Activated CD8-positive, alpha-beta T cell treated with anti-CD3 and anti-CD28 coated beads for 36 hours (primary cell): ENCODE measurements around the gene DOCK2. TPM values are rescaled to one million over a fixed set of nuclear protein-coding genes. Genes with fewer than 3 reads are reported as not detected.
"Not testable (repeated sequence)": the region's sequence is repeated elsewhere in the genome, so short reads cannot be mapped to it uniquely, and the experiment has no call there.

ENCODE experiments used
- ATAC-seq: fragments of 200-7000 bp; cut with Tn5 transposase; one replicate; pipeline ENCODE4 v1.10.0; 2021; ENCODE audit warnings: mild to moderate bottlenecking, moderate library complexity
- CTCF ChIA-PET: fragments of 350-600 bp; sonication (Branson Sonifier 250); formaldehyde crosslinking; loops from one replicate; lab custom pipeline; 2021; ENCODE audit warnings: antibody characterized with exemption; lab: Charles Lee
- POLR2A ChIA-PET: fragments of 350-600 bp; sonication (Branson Sonifier 250); formaldehyde crosslinking; loops from one replicate; lab custom pipeline; 2021; ENCODE audit warnings: antibody characterized with exemption; lab: Charles Lee
- DNase-seq: peaks from one replicate; pipeline ENCODE4 v3.0.0-alpha.2; 2020
- H3K27ac Mint-ChIP-seq: one replicate; pipeline ENCODE4 v1.8.0; 2021; ENCODE audit warnings: mild to moderate bottlenecking, mixed read lengths
- H3K27me3 Mint-ChIP-seq: one replicate; pipeline ENCODE4 v1.8.0; 2021; ENCODE audit warnings: mixed read lengths
- H3K36me3 Mint-ChIP-seq: one replicate; pipeline ENCODE4 v1.8.0; 2021; ENCODE audit warnings: low read depth, mixed read lengths
- H3K4me1 Mint-ChIP-seq: one replicate; pipeline ENCODE4 v1.8.0; 2021; ENCODE audit warnings: low read depth, mixed read lengths
- H3K4me3 Mint-ChIP-seq: one replicate; pipeline ENCODE4 v1.8.0; 2021; ENCODE audit warnings: mild to moderate bottlenecking, moderate library complexity, mixed read lengths
- H3K9me3 Mint-ChIP-seq: one replicate; pipeline ENCODE4 v1.8.0; 2021; ENCODE audit warnings: mixed read lengths
- CTCF ChIP-seq: fragments of 200-600 bp; IDR thresholded peaks from one replicate; pipeline ENCODE4 v1.8.0; 2022; ENCODE audit warnings: antibody characterized with exemption, mild to moderate bottlenecking
- intact Hi-C: fragments of 100-400 bp; cut with micrococcal nuclease; formaldehyde crosslinking; loops from one replicate; pipeline ENCODE4 v1.10.0; 2022
- total RNA-seq, 2 experiments: library from RNA; stranded (reverse); gene quantifications; one replicate each; pipeline ENCODE4 v1.2.3, GENCODE V29; 2021

Gene DOCK2
- total RNA-seq, 2 experiments from 2014 or later = 180 to 181 TPM

GRCh38 chr5:169609716-169610115 is 27.4 kb upstream of the DOCK2 start:
- Mint-ChIP-seq H3K4me3 (no peak overlapping the region), H3K4me1 (no peaks in the 10 kb centered on the region), H3K27me3 (peaks cover 8% of the 10 kb centered on the region), H3K27ac (no peak overlapping the region), H3K36me3 (peaks cover 9% of the 10 kb centered on the region), H3K9me3 (peaks cover 12% of the 10 kb centered on the region)
- no peak for TF ChIP-seq CTCF
- ATAC-seq (no peak), DNase-seq (no peak)
- ChIA-PET CTCF (no interaction called here), POLR2A (no interaction called here)
- intact Hi-C loops = no loop called here

GRCh38 chr5:169610606-169611005 is 26.5 kb upstream of the DOCK2 start:
- no peak for ATAC-seq
- ChIA-PET CTCF (interaction anchor here (0.7 kb wide), 1 partner anchor 60 kb away, joined by 4 read pairs; no protein-coding TSS in a partner anchor), POLR2A (interaction anchor here (0.6 kb wide), 1 partner anchor 38 kb away, joined by 3 read pairs; no protein-coding TSS in a partner anchor)
- Mint-ChIP-seq H3K4me3 (no peak overlapping the region), H3K27ac (no peak overlapping the region), H3K36me3 (peaks cover 5% of the 10 kb centered on the region), H3K27me3 (peaks cover 8% of the 10 kb centered on the region), H3K4me1 (no peaks in the 10 kb centered on the region), H3K9me3 (peaks cover 12% of the 10 kb centered on the region)
- DNase-seq = no peak
- intact Hi-C loops = no loop called here
- no peak for TF ChIP-seq CTCF

- H3K27me3 Mint-ChIP-seq = peaks cover 10% of the 10 kb centered on the region
- no peaks in the 10 kb centered on the region for H3K36me3 Mint-ChIP-seq
- H3K27ac Mint-ChIP-seq = no peak overlapping the region
- peaks cover 10% of the 10 kb centered on the region for H3K9me3 Mint-ChIP-seq
- CTCF ChIA-PET = no interaction called here
- no peak for TF ChIP-seq CTCF
- no peak for DNase-seq
- no peak for ATAC-seq
- H3K4me1 Mint-ChIP-seq = no peaks in the 10 kb centered on the region
- no peak overlapping the region for H3K4me3 Mint-ChIP-seq
- intact Hi-C loops = no loop called here
- POLR2A ChIA-PET = interaction anchor here (0.7 kb wide), 1 partner anchor 21 kb away, joined by 3 read pairs; no protein-coding TSS in a partner anchor
These were observed 21.5 kb upstream of the DOCK2 start for GRCh38 chr5:169615561-169615960.

DNA sequence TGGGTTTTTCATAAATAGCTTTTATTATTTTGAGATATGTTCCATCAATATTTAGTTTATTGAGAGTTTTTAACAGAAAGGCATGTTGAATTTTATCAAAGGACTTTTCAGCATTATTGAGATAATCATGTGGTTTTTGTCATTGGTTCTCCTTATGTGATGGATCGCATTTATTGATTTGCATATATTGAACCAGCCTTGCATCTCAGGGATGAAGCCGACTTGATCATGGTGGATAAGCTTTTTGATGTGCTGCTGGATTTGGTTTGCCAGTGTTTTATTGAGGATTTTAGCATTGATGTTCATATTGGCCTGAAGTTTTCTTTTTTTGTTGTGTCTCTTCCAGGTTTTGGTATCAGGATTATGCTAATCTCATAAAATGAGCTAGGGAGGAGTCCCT is 12.8 kb upstream of the DOCK2 start:
- DNase-seq, H3K36me3 Mint-ChIP-seq, H3K4me1 Mint-ChIP-seq, H3K27me3 Mint-ChIP-seq, H3K9me3 Mint-ChIP-seq, H3K4me3 Mint-ChIP-seq, H3K27ac Mint-ChIP-seq, ATAC-seq, intact Hi-C loops, POLR2A ChIA-PET: not testable (repeated sequence)
- CTCF ChIA-PET = interaction anchor here (0.6 kb wide), 1 partner anchor 31 kb away, joined by 3 read pairs; no protein-coding TSS in a partner anchor

GRCh38 chr5:169626779-169627178 is 10.3 kb upstream of the DOCK2 start:
- ATAC-seq (no peak), DNase-seq (no peak)
- peaks cover 1% of the 10 kb centered on the region for H3K9me3 Mint-ChIP-seq
- intact Hi-C loops = no loop called here
- H3K36me3 Mint-ChIP-seq = no peaks in the 10 kb centered on the region
- TF ChIP-seq CTCF = no peak
- H3K4me3 Mint-ChIP-seq = no peak overlapping the region
- peaks cover 6% of the 10 kb centered on the region for H3K4me1 Mint-ChIP-seq
- ChIA-PET CTCF (no interaction called here), POLR2A (no interaction called here)
- H3K27me3 Mint-ChIP-seq = peaks cover 2% of the 10 kb centered on the region
- no peak overlapping the region for H3K27ac Mint-ChIP-seq

DNA sequence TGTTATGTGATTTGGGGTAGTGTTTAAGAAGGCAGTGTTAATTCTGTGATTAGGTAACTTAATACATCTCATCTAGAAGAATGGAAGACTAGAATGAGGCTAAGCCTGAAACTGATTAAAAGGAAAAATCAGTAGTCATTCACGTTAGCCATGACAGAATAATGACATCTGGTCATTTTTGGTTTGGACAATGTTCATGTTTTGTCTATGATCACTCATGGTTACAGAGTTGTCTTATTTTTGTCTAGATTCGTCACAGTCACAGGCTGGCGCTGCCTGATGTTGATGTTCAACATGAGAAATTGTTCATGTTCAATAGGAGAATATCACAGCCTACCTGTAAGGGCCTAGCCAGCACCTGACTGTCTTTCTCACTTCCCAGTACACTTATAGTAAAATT is 9.5 kb upstream of the DOCK2 start:
- H3K36me3 Mint-ChIP-seq = no peaks in the 10 kb centered on the region
- H3K9me3 Mint-ChIP-seq = peaks cover 1% of the 10 kb centered on the region
- H3K27ac Mint-ChIP-seq = no peak overlapping the region
- H3K4me3 Mint-ChIP-seq = no peak overlapping the region
- H3K27me3 Mint-ChIP-seq = peaks cover 2% of the 10 kb centered on the region
- ATAC-seq (no peak), DNase-seq (no peak)
- CTCF ChIA-PET = no interaction called here
- intact Hi-C loops = no loop called here
- TF ChIP-seq CTCF = no peak
- H3K4me1 Mint-ChIP-seq = peaks cover 6% of the 10 kb centered on the region
- POLR2A ChIA-PET = no interaction called here
